ENCODE data around the gene DYNC1LI2. TPM values are rescaled to one million over a fixed set of nuclear protein-coding genes. Genes with fewer than 3 reads are reported as not detected.

DYNC1LI2 gene
- total and polyA plus RNA-seq, 2 donors (not counting 1 experiment from before 2014, with no cell fraction given) = 33.9 to 109 TPM

DNA sequence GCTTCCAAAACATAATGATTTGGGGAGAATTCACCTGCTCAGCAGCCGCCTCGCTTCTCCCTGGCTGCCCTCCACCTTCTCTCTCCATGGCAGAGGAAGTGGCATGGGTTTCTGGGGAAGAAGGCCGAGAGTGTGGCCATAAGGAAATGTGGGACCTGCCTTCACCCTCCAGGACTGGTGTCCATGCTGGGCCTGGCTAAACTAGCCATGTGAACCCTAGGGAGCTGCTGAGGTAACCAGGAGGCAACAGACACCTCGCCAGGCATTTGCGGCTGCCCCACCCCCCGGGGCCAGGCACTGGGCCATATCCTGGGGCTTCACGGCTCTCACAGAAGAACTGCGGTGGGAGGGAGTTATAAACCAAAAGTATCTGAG lies 44.9 kb downstream of the DYNC1LI2 start:
- H3K9me3 Mint-ChIP-seq (ENCODE audit: insufficient read depth) = no peaks in the 10 kb centered on the region
- no peak for TF ChIP-seq EZH2 (IDR thresholded peaks at IDR 0.05; ENCODE audit: borderline replicate concordance, insufficient read depth, low read depth, low read length, poor library complexity, severe bottlenecking)
- TF ChIP-seq, protein P1, sequence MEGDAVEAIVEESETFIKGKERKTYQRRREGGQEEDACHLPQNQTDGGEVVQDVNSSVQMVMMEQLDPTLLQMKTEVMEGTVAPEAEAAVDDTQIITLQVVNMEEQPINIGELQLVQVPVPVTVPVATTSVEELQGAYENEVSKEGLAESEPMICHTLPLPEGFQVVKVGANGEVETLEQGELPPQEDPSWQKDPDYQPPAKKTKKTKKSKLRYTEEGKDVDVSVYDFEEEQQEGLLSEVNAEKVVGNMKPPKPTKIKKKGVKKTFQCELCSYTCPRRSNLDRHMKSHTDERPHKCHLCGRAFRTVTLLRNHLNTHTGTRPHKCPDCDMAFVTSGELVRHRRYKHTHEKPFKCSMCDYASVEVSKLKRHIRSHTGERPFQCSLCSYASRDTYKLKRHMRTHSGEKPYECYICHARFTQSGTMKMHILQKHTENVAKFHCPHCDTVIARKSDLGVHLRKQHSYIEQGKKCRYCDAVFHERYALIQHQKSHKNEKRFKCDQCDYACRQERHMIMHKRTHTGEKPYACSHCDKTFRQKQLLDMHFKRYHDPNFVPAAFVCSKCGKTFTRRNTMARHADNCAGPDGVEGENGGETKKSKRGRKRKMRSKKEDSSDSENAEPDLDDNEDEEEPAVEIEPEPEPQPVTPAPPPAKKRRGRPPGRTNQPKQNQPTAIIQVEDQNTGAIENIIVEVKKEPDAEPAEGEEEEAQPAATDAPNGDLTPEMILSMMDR (IDR thresholded peaks at IDR 0.05) = no peak
- H3K79me2 ChIP-seq (ENCODE audit: control insufficient read depth, insufficient read depth, low read length) = no peaks in the 10 kb centered on the region
- no peak overlapping the region for H3K4me3 ChIP-seq (ENCODE audit: control extremely low read depth in 1 of 5, extremely low read depth in 1 of 5, insufficient read depth in 1 of 5, low read depth in 2 of 5, low read length in 4 of 5)
- H3K4me1 ChIP-seq (ENCODE audit: control insufficient read depth in 2 of 2, insufficient read depth in 2 of 2, low read length in 2 of 2) = no peaks in the 10 kb centered on the region
- DNase-seq (no peak), ATAC-seq (ENCODE audit: low read depth) (no peak)
- no peak overlapping the region for H2AFZ ChIP-seq (ENCODE audit: insufficient read depth, low read depth, low read length, poor library complexity, severe bottlenecking)
- no peak overlapping the region for H3K9ac ChIP-seq (ENCODE audit: low read length)
- POLR2A ChIA-PET = no interaction called here
- H3K27me3 Mint-ChIP-seq = peaks cover 17% of the 10 kb centered on the region
- H3K27ac ChIP-seq (ENCODE audit: low read length in 2 of 2) = no peak overlapping the region
- CTCF ChIA-PET = no interaction called here
- no peaks in the 10 kb centered on the region for H3K4me1 Mint-ChIP-seq
- no peak overlapping the region for H3K27ac Mint-ChIP-seq
- WGBS (ENCODE audit: insufficient coverage) = 83% methylated on average over 7 of the region's 8 CpGs
- peaks cover 0 to 4% (median 0%) of the 10 kb centered on the region in 3 donors for H3K9me3 ChIP-seq (ENCODE audit: control extremely low read depth in 1 of 3, control insufficient read depth in 2 of 3, insufficient read depth in 1 of 3, low read length in 2 of 3)
- no peak overlapping the region for H3K4me2 ChIP-seq (replicated peaks; ENCODE audit: low read depth, low read length, poor library complexity, severe bottlenecking)
- intact Hi-C loops (cut with micrococcal nuclease) = no loop called here
- H4K20me1 ChIP-seq (ENCODE audit: control insufficient read depth, insufficient read depth, low read length, poor library complexity, severe bottlenecking) = no peaks in the 10 kb centered on the region
- H3K27me3 ChIP-seq (replicated peaks in 1 of 4; ENCODE audit: control extremely low read depth in 1 of 4, control insufficient read depth in 3 of 4, insufficient read depth in 4 of 4, low read length in 3 of 4) = peaks cover 0 to 5% (median 1%) of the 10 kb centered on the region in 4 experiments
- no peaks in the 10 kb centered on the region for H3K36me3 ChIP-seq (replicated peaks in 1 of 2; ENCODE audit: control extremely low read depth in 1 of 2, control insufficient read depth in 1 of 2, extremely low read depth in 1 of 2, insufficient read depth in 2 of 2, low read length in 1 of 2)
- no peak overlapping the region for H3K4me3 Mint-ChIP-seq

DNA sequence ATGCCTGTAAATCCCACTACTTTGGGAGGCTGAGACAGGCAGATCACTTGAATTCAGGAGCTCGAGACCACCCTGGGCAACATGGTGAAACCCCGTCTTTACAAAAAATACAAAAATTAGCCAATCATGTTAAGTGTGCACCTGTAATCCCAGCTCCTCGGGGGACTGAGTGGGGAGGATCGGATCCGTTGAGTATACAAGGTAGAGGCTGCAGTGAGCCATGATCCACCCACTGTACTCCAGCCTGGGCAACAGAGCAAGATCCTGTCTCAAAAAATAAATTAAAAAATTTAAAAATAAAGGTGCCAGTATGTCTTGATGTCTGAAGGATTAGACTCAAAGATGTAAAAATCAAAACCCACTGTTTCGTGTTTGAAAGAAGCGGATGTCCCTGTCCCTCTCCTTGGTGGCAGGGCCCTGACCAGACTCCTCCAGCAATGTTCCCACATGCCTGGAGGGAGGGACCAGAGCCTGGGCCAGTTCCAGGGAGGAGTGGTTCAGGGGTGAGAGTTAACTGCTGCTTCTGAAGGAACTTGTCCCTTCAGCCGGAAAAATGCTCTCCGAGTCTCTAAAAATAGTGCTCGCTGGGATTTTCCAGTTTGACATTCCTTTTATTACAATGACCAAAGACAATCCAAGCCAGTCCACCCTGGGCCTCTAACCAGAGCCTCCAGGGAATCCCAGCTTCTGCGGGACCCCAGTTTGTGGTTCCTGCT lies 45.5 kb downstream of the DYNC1LI2 start:
- ChIA-PET CTCF (no interaction called here), POLR2A (no interaction called here)
- ATAC-seq (ENCODE audit: low read depth) = no peak
- H3K9me3 Mint-ChIP-seq (ENCODE audit: insufficient read depth) = no peaks in the 10 kb centered on the region
- intact Hi-C loops (cut with micrococcal nuclease) = no loop called here
- peaks cover under 1% of the 10 kb centered on the region for H3K4me1 Mint-ChIP-seq
- Histone ChIP-seq H3K4me3 (ENCODE audit: control extremely low read depth in 1 of 5, extremely low read depth in 1 of 5, insufficient read depth in 1 of 5, low read depth in 2 of 5, low read length in 4 of 5) (no peak overlapping the region), H3K36me3 (replicated peaks in 1 of 2; ENCODE audit: control extremely low read depth in 1 of 2, control insufficient read depth in 1 of 2, extremely low read depth in 1 of 2, insufficient read depth in 2 of 2, low read length in 1 of 2) (no peaks in the 10 kb centered on the region), H3K27ac (ENCODE audit: low read length in 2 of 2) (no peak overlapping the region), H3K4me2 (replicated peaks; ENCODE audit: low read depth, low read length, poor library complexity, severe bottlenecking) (no peak overlapping the region), H3K27me3 (replicated peaks in 1 of 4; ENCODE audit: control extremely low read depth in 1 of 4, control insufficient read depth in 3 of 4, insufficient read depth in 4 of 4, low read length in 3 of 4) (peaks cover 0 to 5% (median 1%) of the 10 kb centered on the region in 4 experiments), H3K4me1 (ENCODE audit: control insufficient read depth in 2 of 2, insufficient read depth in 2 of 2, low read length in 2 of 2) (no peaks in the 10 kb centered on the region), H3K9me3 (ENCODE audit: control extremely low read depth in 1 of 3, control insufficient read depth in 2 of 3, insufficient read depth in 1 of 3, low read length in 2 of 3) (no peaks in the 10 kb centered on the region), H3K9ac (ENCODE audit: low read length) (no peak overlapping the region), H2AFZ (ENCODE audit: insufficient read depth, low read depth, low read length, poor library complexity, severe bottlenecking) (no peak overlapping the region), H4K20me1 (ENCODE audit: control insufficient read depth, insufficient read depth, low read length, poor library complexity, severe bottlenecking) (no peaks in the 10 kb centered on the region), H3K79me2 (ENCODE audit: control insufficient read depth, insufficient read depth, low read length) (no peaks in the 10 kb centered on the region)
- no peak for DNase-seq
- TF ChIP-seq EZH2 (IDR thresholded peaks at IDR 0.05; ENCODE audit: borderline replicate concordance, insufficient read depth, low read depth, low read length, poor library complexity, severe bottlenecking) = no peak
- TF ChIP-seq, protein P1 (IDR thresholded peaks at IDR 0.05) = no peak
- peaks cover 17% of the 10 kb centered on the region for H3K27me3 Mint-ChIP-seq
- H3K27ac Mint-ChIP-seq = no peak overlapping the region
- H3K4me3 Mint-ChIP-seq = no peak overlapping the region
- WGBS (ENCODE audit: insufficient coverage) = 94% methylated on average over 5 of the region's 11 CpGs
